K562 (cell line): Measurements from ENCODE around the gene EPHB1. TPM values are rescaled to one million over a fixed set of nuclear protein-coding genes. Genes with fewer than 3 reads are reported as not detected.

Experiments
- ATAC-seq: fragments of 200-7000 bp; cut with Tn5 transposase; 3 replicates; pipeline ENCODE4 v1.9.1; 2020; ENCODE audit warnings: moderate library complexity
- BruUV-seq: library from RNA; stranded (reverse); fragments of 400-500 nt; replicated peaks from 2 replicates; lab custom pipeline; 2021; lab: Mats Ljungman, UMichigan
- CTCF ChIA-PET: fragments of 300-600 bp; formaldehyde crosslinking; extraction: SDS; loops from one replicate; lab custom pipeline; 2021; ENCODE audit warnings: low intra/inter-chr PET ratio; lab: Yijun Ruan, JAX
- POLR2A ChIA-PET: fragments of 300-600, 350-650 bp; sonication (Branson Sonifier 250); formaldehyde crosslinking; extraction: SDS; loops from one replicate; lab custom pipeline; 2021; ENCODE audit warnings: antibody characterized with exemption, inconsistent platforms; lab: Yijun Ruan, JAX
- DNase-seq, 4 experiments: peaks; one replicate each; pipeline versions ENCODE4 v3.0.0 to v3.0.0-alpha.2; 2011 to 2018; ENCODE audit warnings: low spot score in 3 of 4, mixed read lengths in 3 of 4; ENCODE audit errors: extremely low read depth in 1 of 4
- FAIRE-seq: peaks from 2 replicates; lab custom pipeline; 2011; peaks lifted over from hg19 to GRCh38; lab: Jason Lieb, UNC
- H2AFZ ChIP-seq: 2 replicates; pipeline ENCODE4 v1.6.0; 2011; ENCODE audit warnings: low read depth, low read length, control low read depth, inconsistent platforms
- H3K27ac ChIP-seq: fragments of 200-600 bp; 3 replicates; pipeline ENCODE4 v1.8.0; 2011; ENCODE audit warnings: low read depth, mild to moderate bottlenecking, control low read depth, inconsistent platforms, low read length, moderate library complexity, mixed read lengths; ENCODE audit errors: extremely low read depth
- H3K27me3 ChIP-seq, 2 experiments: fragments of 300-600 bp in 1 of 2; 2 replicates in 1 of 2; 3 replicates in 1 of 2; pipeline versions ENCODE4 v1.6.0 to v1.8.0; 2011; ENCODE audit warnings: inconsistent platforms in 2 of 2, low read length in 2 of 2, mild to moderate bottlenecking in 1 of 2, mixed read lengths in 1 of 2, moderate library complexity in 1 of 2; ENCODE audit not compliant: control insufficient read depth in 2 of 2, insufficient read depth in 2 of 2
- H3K36me3 ChIP-seq: fragments of 300-600 bp; 3 replicates; pipeline ENCODE4 v1.8.0; 2011; ENCODE audit warnings: mild to moderate bottlenecking, low read length, inconsistent platforms; ENCODE audit not compliant: control insufficient read depth, insufficient read depth
- H3K4me1 ChIP-seq, 2 experiments: fragments of 200-600 bp in 1 of 2; replicated peaks in 1 of 2; 2 replicates in 1 of 2; 3 replicates in 1 of 2; pipeline versions ENCODE4 v1.5.1 to v1.8.0; 2011; ENCODE audit warnings: inconsistent platforms in 2 of 2, low read length in 2 of 2, mild to moderate bottlenecking in 1 of 2, mixed read lengths in 1 of 2, moderate library complexity in 1 of 2; ENCODE audit not compliant: control insufficient read depth in 2 of 2, insufficient read depth in 2 of 2
- H3K4me2 ChIP-seq: 2 replicates; pipeline ENCODE4 v1.6.1; 2011; ENCODE audit warnings: low read length, control low read depth, inconsistent platforms, mixed read lengths; ENCODE audit not compliant: insufficient read depth
- H3K4me3 ChIP-seq: fragments of 200-600 bp; sonication (generic), shearing (Covaris generic); 2 replicates; pipeline ENCODE4 v1.5.1; 2016; ENCODE audit warnings: control low read depth, inconsistent platforms
- H3K79me2 ChIP-seq: fragments of 200-600 bp; 3 replicates; pipeline ENCODE4 v1.8.0; 2011; ENCODE audit warnings: low read length, inconsistent platforms; ENCODE audit not compliant: control insufficient read depth, insufficient read depth
- H3K9ac ChIP-seq, 2 experiments: 2 replicates each; pipeline versions ENCODE4 v1.6.0 to v1.6.1; 2011; ENCODE audit warnings: low read depth in 2 of 2, low read length in 2 of 2, control low read depth in 1 of 2, inconsistent platforms in 1 of 2, mild to moderate bottlenecking in 1 of 2, mixed read lengths in 1 of 2; ENCODE audit not compliant: insufficient read depth in 1 of 2
- H3K9me1 ChIP-seq: one replicate; pipeline ENCODE4 v1.6.0; 2011; ENCODE audit warnings: inconsistent platforms, mild to moderate bottlenecking, low read length, moderate library complexity; ENCODE audit not compliant: control insufficient read depth, insufficient read depth
- H3K9me3 ChIP-seq: replicated peaks from 2 replicates; pipeline ENCODE4 v1.5.1; 2011; ENCODE audit warnings: low read depth, low read length, inconsistent platforms; ENCODE audit not compliant: control insufficient read depth, insufficient read depth
- H4K20me1 ChIP-seq: replicated peaks from 2 replicates; pipeline ENCODE4 v1.6.1; 2011; ENCODE audit warnings: low read length, inconsistent platforms, mixed read lengths; ENCODE audit not compliant: control insufficient read depth, insufficient read depth
- E4F1 ChIP-seq: fragments of 250-450 bp; sonication (Bioruptor Pico); IDR thresholded peaks from 2 replicates; pipeline ENCODE4 v1.5.0; 2021; ENCODE audit warnings: mild to moderate bottlenecking, borderline replicate concordance
- FIP1L1 ChIP-seq: fragments of 200-400 bp; formaldehyde crosslinking; IDR thresholded peaks from 2 replicates; pipeline ENCODE4 v1.6.1; 2018; ENCODE audit warnings: mild to moderate bottlenecking, low read depth, low read length; ENCODE audit not compliant: poor library complexity, severe bottlenecking
- HDAC3 ChIP-seq: fragments of 450-650 bp; IDR thresholded peaks from 2 replicates; pipeline ENCODE4 v1.6.1; 2018; ENCODE audit warnings: borderline replicate concordance, mild to moderate bottlenecking, moderate library complexity; ENCODE audit not compliant: partially characterized antibody
- MEF2D ChIP-seq: conservative IDR thresholded peaks from 2 replicates; pipeline ENCODE4 v1.6.1; 2016; ENCODE audit warnings: low read depth, missing genetic modification characterization, missing compliant biosample characterization
- NR3C1 ChIP-seq: sonication (generic); formaldehyde crosslinking; IDR thresholded peaks from 2 replicates; pipeline ENCODE4 v1.8.1; 2022; ENCODE audit warnings: missing genetic modification reagents
- ZNF143 ChIP-seq: sonication (generic); formaldehyde crosslinking; IDR thresholded peaks from 2 replicates; pipeline ENCODE4 v1.9.0; 2022; ENCODE audit warnings: mild to moderate bottlenecking, missing genetic modification reagents
- ZNF740 ChIP-seq, 3 experiments: fragments of 200-800 bp in 1 of 3; sonication (Bioruptor generic) in 1 of 3; sonication (generic) in 1 of 3; formaldehyde crosslinking in 1 of 3; IDR thresholded peaks; 2 replicates each; pipeline versions ENCODE4 v1.6.1 to v1.8.0; 2016 to 2022; ENCODE audit warnings: mild to moderate bottlenecking in 2 of 3, missing compliant biosample characterization in 2 of 3, missing genetic modification characterization in 2 of 3, missing genetic modification reagents in 1 of 3
- WGBS: fragments of 100-300 bp; shearing (Covaris generic); methylation state at CpG from one replicate; pipeline ENCODE4 v1.1.6; 2016; ENCODE audit warnings: low coverage, mixed read lengths; ENCODE audit not compliant: insufficient coverage; ENCODE audit errors: missing lambda C conversion rate; 5-methylcytosine and 5-hydroxymethylcytosine counted together
- in situ Hi-C: fragments of 300-500 bp; cut with MboI; formaldehyde crosslinking; loops from 4 replicates; pipeline ENCODE4 v1.15.0; 2018; ENCODE audit warnings: inconsistent platforms, mixed read lengths
- intact Hi-C: fragments of 100-400 bp; cut with micrococcal nuclease; formaldehyde crosslinking; loops from 2 replicates; pipeline ENCODE4 v1.14.2; 2022
- polyA plus RNA-seq, 8 experiments: library from polyadenylated mRNA; depleted of rRNA in 4 of 8; stranded (reverse) in 5 of 8; unstranded in 3 of 8; fragments of >200 nt; fragmentation: Nextera tagmentation in 2 of 8; fragmentation: Illumina TruSeq in 1 of 8; extraction: Ambion mirVana in 2 of 8; extraction: Trizol in 1 of 8; gene quantifications; 2 replicates each; pipeline versions ENCODE4 v1.2.1 to v1.2.3, GENCODE V29; 2011 to 2014; ENCODE audit warnings: inconsistent platforms in 1 of 8, missing spikeins in 1 of 8
- total RNA-seq, 7 experiments: library from RNA; depleted of rRNA in 6 of 7; stranded (reverse); fragments of >200 nt in 6 of 7; fragmentation: Illumina TruSeq in 2 of 7; extraction: Trizol in 2 of 7; gene quantifications; 2 replicates each; pipeline versions ENCODE4 v1.2.1 to v1.2.3, GENCODE V29; 2011 to 2021; ENCODE audit warnings: low replicate concordance in 1 of 7

The EPHB1 gene
- total and polyA plus RNA-seq, 9 of the 15 experiments (the other 6 are each of a cell fraction or from before 2014, with no cell fraction given): 0.29 TPM; not detected in 8

- no TSS peak for BruUV-seq
- CTCF ChIA-PET: no interaction called here
- ATAC-seq: no peak
These were observed 132.5 kb downstream of the EPHB1 start for GRCh38 chr3:134927599-134927998.

More at GRCh38 chr3:134927599-134927998, 132.5 kb downstream of the EPHB1 start:
- in situ Hi-C loops: no loop called here
- Histone ChIP-seq H3K79me2 (no peaks in the 10 kb centered on the region), H3K4me1 (no peaks in the 10 kb centered on the region), H3K4me2 (no peak overlapping the region), H3K27ac (no peak overlapping the region)
- TF ChIP-seq ZNF740 (CRISPR knock-in tag; IDR thresholded peaks at IDR 0.05) (no peak), ZNF740 (tag; IDR thresholded peaks at IDR 0.05) (no peak), ZNF143 (CRISPR knock-in tag) (no peak), MEF2D (tag) (no peak), HDAC3 (no peak), FIP1L1 (no peak), E4F1 (CRISPR knock-in tag) (no peak), NR3C1 (CRISPR knock-in tag) (no peak)
- TF ChIP-seq, all 486 proteins: peak for 0
- intact Hi-C loops: no loop called here
- 0% methylated on average over 1 of the region's 1 CpG for whole genome bisulfite sequencing
- Histone ChIP-seq H3K9me1 (no peaks in the 10 kb centered on the region), H4K20me1 (no peaks in the 10 kb centered on the region), H2AFZ (no peak overlapping the region), H3K27me3 (no peaks in the 10 kb centered on the region), H3K36me3 (no peaks in the 10 kb centered on the region), H3K9ac (no peak overlapping the region), H3K4me3 (no peak overlapping the region), H3K9me3 (no peaks in the 10 kb centered on the region)
- FAIRE-seq (no peak), DNase-seq (no peak)
- POLR2A ChIA-PET: interaction anchor here (0.7 kb wide), 1 partner anchor 15 kb away, joined by 3 read pairs; no protein-coding TSS in a partner anchor
